GM19372 (cell line): Measurements from ENCODE around the gene RALGAPA2.

Experiments used
- ATAC-seq: cut with Tn5 transposase; IDR thresholded peaks from one replicate; pipeline ENCODE4 v1.9.1; 2021; ENCODE audit warnings: mild to moderate bottlenecking, low read depth, moderate library complexity; ENCODE audit not compliant: unreplicated experiment

RALGAPA2 gene

GRCh38 chr20:20447196-20447595, 265.2 kb downstream of the RALGAPA2 start:
- no peak for ATAC-seq

- ATAC-seq: no peak
Observed at GRCh38 chr20:20446425-20447015, 265.9 kb downstream of the RALGAPA2 start.

GRCh38 chr20:20446001-20446400, 266.4 kb downstream of the RALGAPA2 start:
- ATAC-seq: no peak

GRCh38 chr20:20443504-20443903, 268.9 kb downstream of the RALGAPA2 start:
- no peak for ATAC-seq

- no peak for ATAC-seq
Observed at GRCh38 chr20:20442466-20442865, 270.0 kb downstream of the RALGAPA2 start.

- no peak for ATAC-seq
Observed at GRCh38 chr20:20440886-20441658, 271.4 kb downstream of the RALGAPA2 start.

- no peak for ATAC-seq
Observed at GRCh38 chr20:20440481-20440880, 272.0 kb downstream of the RALGAPA2 start.

GRCh38 chr20:20439602-20440190, 272.7 kb downstream of the RALGAPA2 start:
- ATAC-seq: no peak

- no peak for ATAC-seq
Observed at GRCh38 chr20:20437314-20437713, 275.1 kb downstream of the RALGAPA2 start.

GRCh38 chr20:20436689-20437088, 275.8 kb downstream of the RALGAPA2 start:
- ATAC-seq: no peak

- ATAC-seq: no peak
Observed at GRCh38 chr20:20435453-20435852, 277.0 kb downstream of the RALGAPA2 start.

- no peak for ATAC-seq
Observed at GRCh38 chr20:20432618-20433286, 279.7 kb downstream of the RALGAPA2 start.

GRCh38 chr20:20430066-20430465, 282.4 kb downstream of the RALGAPA2 start:
- no peak for ATAC-seq

GRCh38 chr20:20428067-20428466, 284.4 kb downstream of the RALGAPA2 start:
- no peak for ATAC-seq

- ATAC-seq: no peak
Observed at GRCh38 chr20:20427227-20427864, 285.1 kb downstream of the RALGAPA2 start.

- ATAC-seq: no peak
Observed at GRCh38 chr20:20426655-20426907, 285.9 kb downstream of the RALGAPA2 start.

- no peak for ATAC-seq
Observed at GRCh38 chr20:20425823-20426654, 286.4 kb downstream of the RALGAPA2 start.

GRCh38 chr20:20423117-20423516, 289.3 kb downstream of the RALGAPA2 start:
- no peak for ATAC-seq

GRCh38 chr20:20417876-20418676, 294.4 kb downstream of the RALGAPA2 start:
- ATAC-seq: no peak
